ENCODE results near the gene NIP7.
"Not testable (repeated sequence)": the region's sequence is repeated elsewhere in the genome, so short reads cannot be mapped to it uniquely, and the experiment has no call there.

Gene NIP7

DNA sequence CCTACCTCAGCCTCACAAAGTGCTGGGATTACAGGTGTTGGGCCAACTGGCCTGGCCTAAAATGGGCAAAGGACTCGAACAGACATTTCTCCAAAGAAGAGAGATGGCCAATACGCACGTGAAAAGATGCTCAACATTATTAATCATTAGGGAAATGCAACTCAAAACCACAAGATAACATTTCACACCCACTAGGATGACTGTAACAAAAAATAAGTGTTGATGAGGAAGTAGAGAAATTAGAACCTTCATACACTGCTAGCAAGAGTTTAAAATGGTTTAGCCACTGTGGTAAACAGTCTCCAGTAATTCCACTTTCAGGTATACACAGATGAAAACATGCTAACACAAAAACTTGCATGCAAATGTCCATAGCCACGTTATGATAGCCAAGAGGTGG is 6.4 kb downstream of the NIP7 start:
- no peak for DNase-seq (ENCODE audit: low spot score)

- DNase-seq (ENCODE audit: low spot score), result no peak
These were observed 7.1 kb downstream of the NIP7 start for GRCh38 chr16:69346683-69347082.

GRCh38 chr16:69348222-69348621 is 8.7 kb downstream of the NIP7 start:
- no peak for DNase-seq (ENCODE audit: low spot score)

DNA sequence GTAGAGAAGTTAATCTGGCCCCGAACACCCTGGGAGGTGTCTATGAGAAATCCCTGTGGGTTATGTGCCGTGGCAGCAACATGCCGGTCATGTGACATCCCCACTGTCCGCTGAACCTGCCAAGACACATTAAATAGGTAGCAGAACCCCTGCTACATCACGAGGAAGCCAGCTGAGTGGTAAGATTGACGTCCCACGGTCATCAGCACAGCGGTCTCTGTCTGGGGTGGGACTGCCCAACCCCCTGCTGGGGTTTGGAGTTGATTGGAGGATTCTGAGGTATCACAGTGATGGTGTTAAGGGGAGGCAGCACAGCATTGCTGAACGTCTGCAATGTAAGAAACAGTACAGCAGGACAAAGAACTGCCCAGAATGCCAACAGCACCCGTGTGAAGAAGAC is 10.0 kb downstream of the NIP7 start:
- DNase-seq (ENCODE audit: low spot score), result no peak

DNA sequence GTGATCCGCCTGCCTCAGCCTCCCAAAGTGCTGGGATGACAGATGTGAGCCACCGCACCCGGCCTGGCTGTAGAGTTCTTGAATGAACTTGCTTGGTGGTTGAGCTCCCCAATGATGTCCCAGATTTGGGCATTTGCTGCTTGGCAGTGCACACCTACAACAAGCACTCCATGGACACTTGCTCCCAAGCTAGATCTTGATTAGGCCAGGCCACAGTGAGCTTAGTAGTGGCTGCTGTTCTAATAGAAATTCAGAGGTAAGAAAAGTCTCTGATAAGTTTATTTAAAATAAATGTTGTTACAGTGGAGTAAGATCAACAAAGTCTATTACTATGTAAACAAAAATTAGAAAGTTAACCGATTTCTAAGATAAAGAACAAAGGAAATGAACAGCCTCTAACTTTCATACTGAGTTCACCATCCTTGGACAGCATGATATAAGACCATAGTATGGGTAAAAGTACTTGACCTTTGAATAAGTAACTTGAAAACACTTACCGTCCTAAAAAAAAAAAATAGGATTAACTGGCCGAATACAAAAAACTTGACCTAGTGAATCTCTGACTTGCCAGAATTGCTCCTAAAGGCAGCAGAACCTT is 11.1 kb downstream of the NIP7 start:
- no peak for DNase-seq (ENCODE audit: low spot score)

GRCh38 chr16:69351309-69352027 is 11.9 kb downstream of the NIP7 start, which contains the start of gene TMED6:
TMED6 (minus strand) TSS chr16:69351786; CDS start chr16:69351753, 33 bp downstream.
- no peak for DNase-seq (ENCODE audit: low spot score)

DNA sequence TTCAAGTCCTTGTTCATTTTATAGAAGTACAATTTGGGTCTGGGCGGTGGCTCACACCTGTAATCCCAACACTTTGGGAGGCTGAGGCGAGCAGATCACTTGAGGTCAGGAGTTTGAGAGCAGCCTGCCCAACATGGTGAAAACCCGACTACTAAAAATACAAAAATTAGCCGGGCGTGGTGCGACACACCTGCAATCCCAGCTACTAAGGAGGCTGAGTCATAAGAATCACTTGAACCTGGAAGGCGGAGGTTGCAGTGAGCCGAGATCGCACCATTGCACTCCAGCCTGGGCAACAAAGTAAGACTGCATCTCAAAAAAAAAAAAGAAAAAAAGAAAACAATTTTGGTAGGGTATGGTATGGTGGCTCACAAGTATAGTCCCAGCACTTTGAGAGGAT is 20.5 kb downstream of the NIP7 start:
- DNase-seq (ENCODE audit: low spot score), result not testable (repeated sequence)

DNA sequence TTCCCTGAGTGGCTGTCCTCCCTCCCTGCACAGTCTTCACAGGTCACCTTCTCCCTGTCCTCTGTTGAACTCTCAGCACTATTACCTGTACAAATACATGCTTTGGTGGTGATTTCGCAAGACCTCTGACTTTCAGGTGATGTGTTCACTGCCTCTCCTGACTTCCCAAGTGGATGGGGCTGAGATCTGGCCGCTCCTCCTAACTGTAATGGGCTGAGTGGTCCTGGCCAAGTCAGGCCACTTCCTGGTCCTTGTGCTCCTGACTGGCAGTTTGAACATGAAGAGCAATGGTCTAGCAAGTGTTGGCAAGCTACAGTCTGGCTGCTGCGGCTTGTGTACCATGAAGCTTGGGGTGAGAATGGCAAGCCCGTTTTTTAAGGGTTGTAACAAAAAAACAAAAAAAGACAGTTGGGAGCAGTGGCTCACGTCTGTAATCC is 23.7 kb downstream of the NIP7 start:
- no peak for DNase-seq (ENCODE audit: low spot score)

GRCh38 chr16:69364088-69364487 is 24.5 kb downstream of the NIP7 start:
- DNase-seq (ENCODE audit: low spot score), result no peak

DNA sequence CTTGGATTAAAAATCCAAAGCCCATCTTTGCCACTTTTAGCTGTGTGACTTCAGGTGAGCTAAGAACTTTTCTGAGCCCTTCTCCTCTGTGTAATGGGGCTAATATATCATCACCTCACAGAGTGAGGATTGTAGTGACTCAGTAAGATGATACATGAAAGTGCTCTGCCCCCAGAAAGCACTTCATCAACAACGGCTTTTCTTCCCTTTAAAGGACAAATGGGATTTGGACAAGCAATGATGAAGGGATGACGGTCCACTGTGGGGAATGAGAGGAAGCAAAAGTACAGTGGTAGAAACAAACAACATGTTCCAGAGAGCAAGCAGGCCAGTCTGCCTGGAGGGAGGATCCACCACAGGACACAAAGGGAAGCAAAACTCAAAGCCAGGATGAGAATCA is 26.3 kb downstream of the NIP7 start:
- no peak for DNase-seq (ENCODE audit: low spot score)

GRCh38 chr16:69366431-69366830 is 26.9 kb downstream of the NIP7 start:
- DNase-seq (ENCODE audit: low spot score), result no peak

- DNase-seq (ENCODE audit: low spot score), result no peak
These were observed 28.4 kb downstream of the NIP7 start for GRCh38 chr16:69367980-69368379.

GRCh38 chr16:69368866-69369265 is 29.3 kb downstream of the NIP7 start:
- DNase-seq (ENCODE audit: low spot score), result no peak

- no peak for DNase-seq (ENCODE audit: low spot score)
These were observed 32.0 kb downstream of the NIP7 start for GRCh38 chr16:69371564-69371963.

DNA sequence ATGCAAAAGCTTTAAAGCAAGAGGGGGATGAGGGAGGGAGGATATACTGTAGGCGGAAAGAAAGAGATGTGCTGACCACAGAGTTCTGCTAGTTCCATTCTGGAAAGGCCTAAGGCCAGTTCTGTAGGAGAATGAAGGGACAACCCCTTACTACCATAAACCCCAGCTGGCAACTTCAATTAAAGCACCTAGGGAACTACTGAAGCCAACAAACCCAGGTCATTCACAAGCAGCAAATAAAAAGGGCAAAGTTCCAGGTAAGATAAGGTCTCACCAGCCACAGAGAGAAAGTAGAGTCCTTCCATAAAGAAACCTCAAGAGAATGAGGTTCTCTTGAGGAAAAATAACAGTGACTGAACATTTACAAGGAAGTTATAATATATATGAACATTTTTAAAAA is 33.4 kb downstream of the NIP7 start:
- DNase-seq (ENCODE audit: low spot score), result no peak

- DNase-seq (ENCODE audit: low spot score), result no peak
These were observed 37.0 kb downstream of the NIP7 start for GRCh38 chr16:69376393-69377059.

DNA sequence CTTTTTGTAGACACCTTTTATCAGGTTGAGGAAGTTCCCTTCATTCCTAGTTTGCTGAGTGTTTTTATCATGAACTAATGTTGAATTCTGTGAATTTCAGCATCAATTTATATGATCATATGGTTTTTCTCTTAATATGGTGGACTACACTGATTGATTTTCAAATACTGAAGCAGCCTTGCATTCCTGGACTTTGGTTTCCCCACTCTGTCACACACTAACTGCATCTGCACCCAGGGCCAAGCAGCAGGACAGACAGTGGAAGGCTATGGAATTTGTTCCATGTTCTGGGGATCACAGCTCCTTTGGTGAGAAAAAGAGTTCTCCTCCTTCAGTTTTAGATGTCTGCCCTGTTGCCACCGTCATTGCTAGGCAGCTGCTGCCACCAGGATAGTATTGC is 38.5 kb downstream of the NIP7 start:
- DNase-seq (ENCODE audit: low spot score), result no peak

GRCh38 chr16:69378760-69379159 is 39.2 kb downstream of the NIP7 start:
- DNase-seq (ENCODE audit: low spot score), result no peak

DNA sequence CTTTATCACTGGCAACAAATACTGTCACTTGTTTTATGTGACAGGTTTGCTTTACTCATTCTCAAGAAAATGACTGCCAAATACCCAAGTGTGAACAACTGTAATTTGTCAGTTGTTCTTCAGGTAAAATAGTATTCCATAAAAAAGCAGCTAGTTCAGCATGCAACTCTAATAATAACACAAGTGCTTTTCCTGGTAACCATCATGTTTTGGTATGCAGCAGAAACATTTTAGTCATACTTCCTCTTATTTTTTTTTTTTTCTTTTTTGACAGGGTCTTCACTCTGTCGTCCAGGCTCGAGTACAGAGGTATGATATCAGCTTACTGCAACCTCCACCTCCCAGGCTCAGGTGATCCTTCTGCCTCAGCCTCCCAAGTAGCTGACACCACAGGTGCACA is 41.7 kb downstream of the NIP7 start:
- no peak for DNase-seq (ENCODE audit: low spot score)

- DNase-seq (ENCODE audit: low spot score), result no peak
These were observed 42.8 kb downstream of the NIP7 start for GRCh38 chr16:69382421-69382820.

DNA sequence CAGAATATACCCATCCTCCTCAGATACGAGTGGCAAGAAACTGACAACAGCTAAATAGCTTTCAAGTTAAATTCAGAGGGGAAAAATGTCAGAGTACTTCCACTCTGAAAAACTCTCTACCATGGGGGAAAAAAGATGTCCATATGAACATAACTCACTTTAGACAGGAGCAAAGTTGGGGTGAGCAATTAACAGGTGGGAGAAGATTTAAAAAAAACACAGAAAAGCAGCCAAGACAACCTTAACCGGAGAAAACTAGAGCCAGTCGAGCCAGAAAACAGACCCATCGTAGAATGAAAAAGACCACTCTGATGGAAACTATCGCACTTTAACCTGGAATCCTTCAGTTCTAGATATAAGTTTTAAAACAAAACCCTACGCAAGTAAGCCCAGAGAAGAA is 45.4 kb downstream of the NIP7 start:
- no peak for DNase-seq (ENCODE audit: low spot score)

DNA sequence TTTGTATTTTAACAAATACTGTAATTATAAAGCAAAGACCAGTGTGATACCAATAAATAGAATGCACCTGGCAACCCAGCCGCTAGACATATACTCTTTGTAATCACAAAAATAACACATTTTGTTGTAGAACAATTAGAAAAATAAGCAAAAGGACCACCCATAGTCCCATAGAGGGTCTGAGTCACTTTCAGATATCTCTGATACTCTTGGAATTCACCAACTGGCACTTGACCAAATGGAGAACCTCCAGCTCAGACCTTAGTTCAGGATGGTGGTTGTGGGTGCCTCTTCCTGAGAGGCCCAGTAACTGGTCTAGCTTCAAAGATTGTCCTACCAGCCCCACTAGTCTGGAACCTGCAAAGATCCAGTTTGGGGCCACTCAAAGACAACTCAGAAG is 47.0 kb downstream of the NIP7 start:
- no peak for DNase-seq (ENCODE audit: low spot score)
